Panc1 (cell line): Measurements from ENCODE around the gene TNFSF4. TPM values are rescaled to one million over a fixed set of nuclear protein-coding genes. Genes with fewer than 3 reads are reported as not detected.

ENCODE experiments used
- ATAC-seq: fragments of 200-7000 bp; cut with Tn5 transposase; 2 replicates; pipeline ENCODE4 v1.9.1; 2020; ENCODE audit warnings: mild to moderate bottlenecking, moderate library complexity
- BruUV-seq: library from RNA; stranded (reverse); fragments of 400-500 nt; replicated peaks from 2 replicates; lab custom pipeline; 2021; lab: Mats Ljungman, UMichigan
- CTCF ChIA-PET: fragments of 300-600 bp; sonication (Branson Sonifier 250); formaldehyde crosslinking; loops from one replicate; lab custom pipeline; 2022; ENCODE audit warnings: antibody characterized with exemption; lab: Charles Lee
- POLR2A ChIA-PET: fragments of 300-600 bp; sonication (Branson Sonifier 250); formaldehyde crosslinking; loops from one replicate; lab custom pipeline; 2022; ENCODE audit warnings: antibody characterized with exemption; lab: Charles Lee
- DNase-seq: peaks from one replicate; pipeline ENCODE4 v3.0.0-alpha.2; 2010; ENCODE audit warnings: low read depth, low spot score
- H3K27ac ChIP-seq: 2 replicates; pipeline ENCODE4 v1.5.1; 2011; ENCODE audit warnings: mild to moderate bottlenecking, low read length, inconsistent platforms
- H3K27me3 ChIP-seq: fragments of 200-500 bp; sonication (Bioruptor generic); 2 replicates; pipeline ENCODE4 v1.6.0; 2014; ENCODE audit warnings: low read length, inconsistent platforms; ENCODE audit not compliant: control insufficient read depth, insufficient read depth
- H3K36me3 ChIP-seq: fragments of 200-500 bp; sonication (Bioruptor generic); 2 replicates; pipeline ENCODE4 v1.5.1; 2014; ENCODE audit warnings: inconsistent platforms, mild to moderate bottlenecking, low read length, moderate library complexity; ENCODE audit not compliant: control insufficient read depth, insufficient read depth
- H3K4me1 ChIP-seq: 2 replicates; pipeline ENCODE4 v1.5.1; 2011; ENCODE audit warnings: inconsistent platforms, mild to moderate bottlenecking, low read length, moderate library complexity; ENCODE audit not compliant: control insufficient read depth, insufficient read depth
- H3K4me3 ChIP-seq, 2 experiments: 2 replicates each; pipeline ENCODE4 v1.5.1; 2011 to 2012; ENCODE audit warnings: low read depth in 2 of 2, low read length in 2 of 2, mild to moderate bottlenecking in 2 of 2, inconsistent platforms in 1 of 2, moderate library complexity in 1 of 2
- H3K9me3 ChIP-seq: fragments of 200-500 bp; sonication (Bioruptor generic); 2 replicates; pipeline ENCODE4 v1.5.1; 2014; ENCODE audit warnings: low read depth, mild to moderate bottlenecking, inconsistent platforms, low read length, moderate library complexity; ENCODE audit not compliant: control insufficient read depth, insufficient read depth
- POLR2AphosphoS5 ChIP-seq: IDR thresholded peaks from 2 replicates; pipeline ENCODE4 v1.6.1; 2012; ENCODE audit warnings: mild to moderate bottlenecking, low read depth, low read length, moderate library complexity
- SIN3A ChIP-seq: IDR thresholded peaks from 2 replicates; pipeline ENCODE4 v1.6.1; 2012; ENCODE audit warnings: low read depth, mild to moderate bottlenecking, low read length, moderate library complexity, borderline replicate concordance; ENCODE audit not compliant: insufficient read depth
- TCF7L2 ChIP-seq: IDR thresholded peaks from 2 replicates; pipeline ENCODE4 v1.6.1; 2011; ENCODE audit warnings: mild to moderate bottlenecking, low read depth, low read length, inconsistent platforms
- in situ Hi-C: cut with HindIII; loops from 2 replicates; pipeline ENCODE4 v1.10.0; 2016; ENCODE audit warnings: low sequenced_read_pairs, low pct_unique_long_range_greater_than_20kb
- intact Hi-C: fragments of 100-400 bp; cut with micrococcal nuclease; formaldehyde crosslinking; loops from one replicate; pipeline ENCODE4 v1.10.0; 2022; ENCODE audit not compliant: unreplicated experiment
- total RNA-seq: library from RNA; stranded (reverse); gene quantifications from one replicate; pipeline ENCODE4 v1.2.1, GENCODE V29; 2021; ENCODE audit not compliant: unreplicated experiment
- TF ChIP-seq, protein P1 (sequence below), 2 experiments: IDR thresholded peaks; 2 replicates each; pipeline ENCODE4 v1.6.1; 2011 to 2012; ENCODE audit warnings: low read depth in 2 of 2, control low read depth in 1 of 2, low read length in 1 of 2, mild to moderate bottlenecking in 1 of 2, moderate library complexity in 1 of 2; ENCODE audit not compliant: insufficient read depth in 1 of 2
- TF ChIP-seq, protein P2 (sequence below): fragments of 450-650 bp; IDR thresholded peaks from 2 replicates; pipeline ENCODE4 v1.5.1; 2017; ENCODE audit warnings: mild to moderate bottlenecking

The TNFSF4 gene
- total RNA-seq, 1 experiment from 2014 or later, result 0.13 TPM

- H3K27ac ChIP-seq, result no peak overlapping the region
- BruUV-seq, result no TSS peak
- no peak for ATAC-seq
- H3K4me1 ChIP-seq, result no peaks in the 10 kb centered on the region
- no peak overlapping the region for H3K4me3 ChIP-seq
- ChIA-PET POLR2A (no interaction called here), CTCF (no interaction called here)
- in situ Hi-C loops (no loop called here), intact Hi-C loops (no loop called here)
- H3K36me3 ChIP-seq, result no peaks in the 10 kb centered on the region
- TF ChIP-seq SIN3A (no peak), TCF7L2 (no peak), POLR2AphosphoS5 (no peak)
- TF ChIP-seq, protein P1, sequence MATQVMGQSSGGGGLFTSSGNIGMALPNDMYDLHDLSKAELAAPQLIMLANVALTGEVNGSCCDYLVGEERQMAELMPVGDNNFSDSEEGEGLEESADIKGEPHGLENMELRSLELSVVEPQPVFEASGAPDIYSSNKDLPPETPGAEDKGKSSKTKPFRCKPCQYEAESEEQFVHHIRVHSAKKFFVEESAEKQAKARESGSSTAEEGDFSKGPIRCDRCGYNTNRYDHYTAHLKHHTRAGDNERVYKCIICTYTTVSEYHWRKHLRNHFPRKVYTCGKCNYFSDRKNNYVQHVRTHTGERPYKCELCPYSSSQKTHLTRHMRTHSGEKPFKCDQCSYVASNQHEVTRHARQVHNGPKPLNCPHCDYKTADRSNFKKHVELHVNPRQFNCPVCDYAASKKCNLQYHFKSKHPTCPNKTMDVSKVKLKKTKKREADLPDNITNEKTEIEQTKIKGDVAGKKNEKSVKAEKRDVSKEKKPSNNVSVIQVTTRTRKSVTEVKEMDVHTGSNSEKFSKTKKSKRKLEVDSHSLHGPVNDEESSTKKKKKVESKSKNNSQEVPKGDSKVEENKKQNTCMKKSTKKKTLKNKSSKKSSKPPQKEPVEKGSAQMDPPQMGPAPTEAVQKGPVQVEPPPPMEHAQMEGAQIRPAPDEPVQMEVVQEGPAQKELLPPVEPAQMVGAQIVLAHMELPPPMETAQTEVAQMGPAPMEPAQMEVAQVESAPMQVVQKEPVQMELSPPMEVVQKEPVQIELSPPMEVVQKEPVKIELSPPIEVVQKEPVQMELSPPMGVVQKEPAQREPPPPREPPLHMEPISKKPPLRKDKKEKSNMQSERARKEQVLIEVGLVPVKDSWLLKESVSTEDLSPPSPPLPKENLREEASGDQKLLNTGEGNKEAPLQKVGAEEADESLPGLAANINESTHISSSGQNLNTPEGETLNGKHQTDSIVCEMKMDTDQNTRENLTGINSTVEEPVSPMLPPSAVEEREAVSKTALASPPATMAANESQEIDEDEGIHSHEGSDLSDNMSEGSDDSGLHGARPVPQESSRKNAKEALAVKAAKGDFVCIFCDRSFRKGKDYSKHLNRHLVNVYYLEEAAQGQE (IDR thresholded peaks at IDR 0.05; ENCODE audit: insufficient read depth in 1 of 2, low read depth in 2 of 2, low read length in 1 of 2), result no peak
- TF ChIP-seq, protein P2, sequence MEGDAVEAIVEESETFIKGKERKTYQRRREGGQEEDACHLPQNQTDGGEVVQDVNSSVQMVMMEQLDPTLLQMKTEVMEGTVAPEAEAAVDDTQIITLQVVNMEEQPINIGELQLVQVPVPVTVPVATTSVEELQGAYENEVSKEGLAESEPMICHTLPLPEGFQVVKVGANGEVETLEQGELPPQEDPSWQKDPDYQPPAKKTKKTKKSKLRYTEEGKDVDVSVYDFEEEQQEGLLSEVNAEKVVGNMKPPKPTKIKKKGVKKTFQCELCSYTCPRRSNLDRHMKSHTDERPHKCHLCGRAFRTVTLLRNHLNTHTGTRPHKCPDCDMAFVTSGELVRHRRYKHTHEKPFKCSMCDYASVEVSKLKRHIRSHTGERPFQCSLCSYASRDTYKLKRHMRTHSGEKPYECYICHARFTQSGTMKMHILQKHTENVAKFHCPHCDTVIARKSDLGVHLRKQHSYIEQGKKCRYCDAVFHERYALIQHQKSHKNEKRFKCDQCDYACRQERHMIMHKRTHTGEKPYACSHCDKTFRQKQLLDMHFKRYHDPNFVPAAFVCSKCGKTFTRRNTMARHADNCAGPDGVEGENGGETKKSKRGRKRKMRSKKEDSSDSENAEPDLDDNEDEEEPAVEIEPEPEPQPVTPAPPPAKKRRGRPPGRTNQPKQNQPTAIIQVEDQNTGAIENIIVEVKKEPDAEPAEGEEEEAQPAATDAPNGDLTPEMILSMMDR, result no peak
- no peaks in the 10 kb centered on the region for H3K9me3 ChIP-seq
- DNase-seq, result no peak
- no peaks in the 10 kb centered on the region for H3K27me3 ChIP-seq
These were observed 38.8 kb upstream of the TNFSF4 start for GRCh38 chr1:173245892-173246291.

DNA sequence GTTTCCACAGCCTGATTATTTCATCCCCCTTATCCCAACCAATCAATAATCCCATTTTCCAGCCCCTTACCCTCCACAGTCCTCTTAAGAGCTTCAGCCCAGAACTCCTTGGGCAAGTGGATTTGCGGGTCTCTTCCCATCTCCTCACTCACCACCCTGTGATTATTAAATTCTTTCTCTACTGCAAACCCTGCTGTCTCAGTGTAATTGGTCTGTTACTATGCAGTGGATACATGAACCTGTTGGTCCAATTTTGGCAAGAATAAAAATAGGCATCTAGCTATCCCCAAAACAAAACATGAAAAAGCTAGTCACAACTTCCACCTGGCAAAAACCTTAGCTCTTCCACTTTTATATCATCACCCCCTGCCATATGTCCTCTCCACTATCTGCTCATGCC lies 36.2 kb upstream of the TNFSF4 start:
- DNase-seq, result no peak
- Histone ChIP-seq H3K36me3 (no peaks in the 10 kb centered on the region), H3K4me1 (no peaks in the 10 kb centered on the region), H3K4me3 (no peak overlapping the region), H3K27ac (no peak overlapping the region), H3K9me3 (no peaks in the 10 kb centered on the region), H3K27me3 (no peaks in the 10 kb centered on the region)
- ChIA-PET CTCF (no interaction called here), POLR2A (no interaction called here)
- intact Hi-C loops, result no loop called here
- no TSS peak for BruUV-seq
- in situ Hi-C loops, result no loop called here
- TF ChIP-seq, protein P2, result no peak
- no peak for TF ChIP-seq TCF7L2
- no peak for ATAC-seq
